LHCN-M2 (cell line): ENCODE measurements around the gene NELFCD. TPM values are rescaled to one million over a fixed set of nuclear protein-coding genes. Genes with fewer than 3 reads are reported as not detected.

Experiments used
- DNase-seq: peaks from one replicate; pipeline ENCODE4 v3.0.0-alpha.2; 2012; ENCODE audit warnings: low read depth
- total RNA-seq: library from RNA; depleted of rRNA; stranded (reverse); fragments of >200 nt; gene quantifications from 2 replicates; pipeline ENCODE4 v1.2.3, GENCODE V29; 2014; rRNA removed

The NELFCD gene
- total RNA-seq, 1 experiment from 2014 or later, result 62.3 TPM

GRCh38 chr20:59044295-59044694 is 63.2 kb downstream of the NELFCD start:
- DNase-seq, result no peak

Other genes starting within 250 kb of the NELFCD start
- 0.11 TPM in 1 of 2 replicates, not detected in the other for gene GNAS-AS1, start 130.4 kb upstream of the NELFCD start, total RNA-seq
- 462 and 481 TPM in 2 replicates for gene GNAS, start 128.5 kb upstream of the NELFCD start, total RNA-seq
- gene CTSZ, start 26.0 kb downstream of the NELFCD start, total RNA-seq, result 154 and 161 TPM in 2 replicates
- gene TUBB1, start 38.2 kb downstream of the NELFCD start, total RNA-seq, result not detected in 2 replicates
- 16.4 and 23.2 TPM in 2 replicates for gene ATP5F1E, start 51.1 kb downstream of the NELFCD start, total RNA-seq
- gene PRELID3B, start 61.5 kb downstream of the NELFCD start, total RNA-seq, result 58.2 and 65.1 TPM in 2 replicates
- gene ZNF831, start 182.6 kb downstream of the NELFCD start, total RNA-seq, result not detected in 2 replicates